Measurements from ENCODE around the gene LPCAT1. TPM values are rescaled to one million over a fixed set of nuclear protein-coding genes. Genes with fewer than 3 reads are reported as not detected.

LPCAT1 gene
- total and polyA plus RNA-seq, 2 experiments from 2014 or later, result 44.1 to 56.0 TPM

GRCh38 chr5:1465966-1466471, 57.7 kb downstream of the LPCAT1 start:
- TF ChIP-seq CTCF (IDR thresholded peaks at IDR 0.05; ENCODE audit: poor library complexity) (no peak), EZH2 (IDR thresholded peaks at IDR 0.05; ENCODE audit: borderline replicate concordance) (no peak), EZH2phosphoT487 (IDR thresholded peaks at IDR 0.05; ENCODE audit: low read depth, severe bottlenecking, unreplicated experiment) (no peak)
- WGBS (ENCODE audit: low lambda C conversion rate, missing lambda C conversion rate), result 97% methylated on average over 30 of the region's 30 CpGs

GRCh38 chr5:1465117-1465516, 58.6 kb downstream of the LPCAT1 start:
- DNase-seq (ENCODE audit: low spot score), result no peak
- no peak overlapping the region for H3K4me3 ChIP-seq
- H3K79me2 ChIP-seq, result no peaks in the 10 kb centered on the region
- no peaks in the 10 kb centered on the region for H3K27me3 ChIP-seq
- no peak overlapping the region for H3K27ac ChIP-seq
- no peak overlapping the region for H2AFZ ChIP-seq
- no peak for TF ChIP-seq EZH2 (IDR thresholded peaks at IDR 0.05; ENCODE audit: borderline replicate concordance)
- TF ChIP-seq CTCF (IDR thresholded peaks at IDR 0.05; ENCODE audit: poor library complexity), result no peak
- no peak for TF ChIP-seq EZH2phosphoT487 (IDR thresholded peaks at IDR 0.05; ENCODE audit: low read depth, severe bottlenecking, unreplicated experiment)
- H4K20me1 ChIP-seq (ENCODE audit: insufficient read depth, poor library complexity, severe bottlenecking), result no peaks in the 10 kb centered on the region
- no peak overlapping the region for H3K4me2 ChIP-seq
- H3K4me1 ChIP-seq (ENCODE audit: insufficient read depth), result no peaks in the 10 kb centered on the region
- WGBS (ENCODE audit: low lambda C conversion rate, missing lambda C conversion rate), result 98% methylated on average over 22 of the region's 22 CpGs
- no peaks in the 10 kb centered on the region for H3K9me3 ChIP-seq (ENCODE audit: low read depth)
- H3K36me3 ChIP-seq (replicated peaks; ENCODE audit: insufficient read depth, low read depth), result no peaks in the 10 kb centered on the region
- no peaks in the 10 kb centered on the region for H3K9me2 ChIP-seq (replicated peaks; ENCODE audit: insufficient read depth)

More at GRCh38 chr5:1465966-1466471, 57.7 kb downstream of the LPCAT1 start:
- Histone ChIP-seq H3K36me3 (replicated peaks; ENCODE audit: insufficient read depth, low read depth) (no peaks in the 10 kb centered on the region), H3K4me2 (no peak overlapping the region), H3K4me3 (no peak overlapping the region), H4K20me1 (ENCODE audit: insufficient read depth, poor library complexity, severe bottlenecking) (no peaks in the 10 kb centered on the region), H3K27me3 (no peaks in the 10 kb centered on the region), H3K4me1 (ENCODE audit: insufficient read depth) (no peaks in the 10 kb centered on the region), H2AFZ (no peak overlapping the region), H3K9me3 (ENCODE audit: low read depth) (no peaks in the 10 kb centered on the region), H3K27ac (no peak overlapping the region), H3K9me2 (replicated peaks; ENCODE audit: insufficient read depth) (no peaks in the 10 kb centered on the region), H3K79me2 (no peaks in the 10 kb centered on the region)
- no peak for DNase-seq (ENCODE audit: low spot score)

GRCh38 chr5:1464511-1464910, 59.2 kb downstream of the LPCAT1 start:
- no peak for TF ChIP-seq CTCF (IDR thresholded peaks at IDR 0.05; ENCODE audit: poor library complexity)
- no peak for TF ChIP-seq EZH2phosphoT487 (IDR thresholded peaks at IDR 0.05; ENCODE audit: low read depth, severe bottlenecking, unreplicated experiment)
- TF ChIP-seq EZH2 (IDR thresholded peaks at IDR 0.05; ENCODE audit: borderline replicate concordance), result no peak
- Histone ChIP-seq H3K9me3 (ENCODE audit: low read depth) (no peaks in the 10 kb centered on the region), H3K27ac (no peak overlapping the region), H3K36me3 (replicated peaks; ENCODE audit: insufficient read depth, low read depth) (no peaks in the 10 kb centered on the region), H3K4me2 (no peak overlapping the region), H3K4me1 (ENCODE audit: insufficient read depth) (no peaks in the 10 kb centered on the region), H3K4me3 (no peak overlapping the region), H2AFZ (no peak overlapping the region), H3K79me2 (no peaks in the 10 kb centered on the region), H3K27me3 (no peaks in the 10 kb centered on the region), H3K9me2 (replicated peaks; ENCODE audit: insufficient read depth) (no peaks in the 10 kb centered on the region), H4K20me1 (ENCODE audit: insufficient read depth, poor library complexity, severe bottlenecking) (no peaks in the 10 kb centered on the region)
- WGBS (ENCODE audit: low lambda C conversion rate, missing lambda C conversion rate), result 89% methylated on average over 18 of the region's 18 CpGs
- DNase-seq (ENCODE audit: low spot score), result no peak

DNA sequence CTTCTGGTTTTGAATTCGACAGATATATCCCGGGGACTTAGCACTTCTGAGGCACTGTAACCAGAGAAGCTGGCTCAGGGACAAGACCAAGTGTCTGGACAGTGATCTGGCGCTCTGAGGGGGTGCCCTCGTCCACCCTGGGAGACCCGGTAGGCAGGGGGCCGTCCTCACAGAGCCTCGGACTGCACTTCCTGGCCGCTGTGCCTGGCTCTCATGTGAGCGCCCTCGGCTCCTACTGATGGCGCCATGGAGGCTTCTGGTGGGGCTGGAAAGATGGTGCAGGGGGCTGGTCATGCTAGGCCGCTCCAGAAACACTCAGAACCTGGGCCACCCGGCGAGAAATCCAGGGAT, 59.7 kb downstream of the LPCAT1 start:
- Histone ChIP-seq H3K4me3 (no peak overlapping the region), H2AFZ (no peak overlapping the region), H3K27ac (no peak overlapping the region), H3K9me2 (replicated peaks; ENCODE audit: insufficient read depth) (no peaks in the 10 kb centered on the region), H3K9me3 (ENCODE audit: low read depth) (no peaks in the 10 kb centered on the region), H4K20me1 (ENCODE audit: insufficient read depth, poor library complexity, severe bottlenecking) (no peaks in the 10 kb centered on the region), H3K4me1 (ENCODE audit: insufficient read depth) (no peaks in the 10 kb centered on the region), H3K36me3 (replicated peaks; ENCODE audit: insufficient read depth, low read depth) (no peaks in the 10 kb centered on the region), H3K27me3 (no peaks in the 10 kb centered on the region), H3K4me2 (no peak overlapping the region), H3K79me2 (no peaks in the 10 kb centered on the region)
- no peak for DNase-seq (ENCODE audit: low spot score)
- WGBS (ENCODE audit: low lambda C conversion rate, missing lambda C conversion rate), result 94% methylated on average over 14 of the region's 14 CpGs
- no peak for TF ChIP-seq CTCF (IDR thresholded peaks at IDR 0.05; ENCODE audit: poor library complexity)
- no peak for TF ChIP-seq EZH2phosphoT487 (IDR thresholded peaks at IDR 0.05; ENCODE audit: low read depth, severe bottlenecking, unreplicated experiment)
- TF ChIP-seq EZH2 (IDR thresholded peaks at IDR 0.05; ENCODE audit: borderline replicate concordance), result no peak
